HCT116 (cell line): ENCODE measurements around the gene CDH2.

ENCODE experiments used
- CTCF ChIP-seq, 3 experiments: fragments of 200-600 bp in 1 of 3; sonication (generic) in 1 of 3; IDR thresholded peaks in 2 of 3; conservative IDR thresholded peaks in 1 of 3; 2 replicates each; pipeline ENCODE4 v1.5.1; 2012 to 2017; ENCODE audit warnings: low read depth in 2 of 3, low read length in 2 of 3, antibody characterized with exemption in 1 of 3, borderline replicate concordance in 1 of 3, control low read depth in 1 of 3, mild to moderate bottlenecking in 1 of 3, mixed read lengths in 1 of 3, mixed run types in 1 of 3, moderate library complexity in 1 of 3; ENCODE audit not compliant: insufficient read depth in 1 of 3
- EGR1 ChIP-seq: IDR thresholded peaks from 2 replicates; pipeline ENCODE4 v1.6.1; 2012; ENCODE audit warnings: low read depth
- ELF1 ChIP-seq: IDR thresholded peaks from 2 replicates; pipeline ENCODE4 v1.6.1; 2012; ENCODE audit warnings: low read depth, borderline replicate concordance
- EZH2 ChIP-seq: fragments of 200-600 bp; sonication (generic); IDR thresholded peaks from 2 replicates; pipeline ENCODE4 v1.6.1; 2017; ENCODE audit warnings: antibody characterized with exemption, mixed run types
- EZH2phosphoT487 ChIP-seq: fragments of 200-600 bp; IDR thresholded peaks from 2 replicates; pipeline ENCODE4 v1.6.1; 2018; ENCODE audit warnings: antibody characterized with exemption, borderline replicate concordance
- JUND ChIP-seq: IDR thresholded peaks from 2 replicates; pipeline ENCODE4 v1.6.1; 2012
- RAD21 ChIP-seq: IDR thresholded peaks from 2 replicates; pipeline ENCODE4 v1.6.1; 2012; ENCODE audit warnings: low read depth, mild to moderate bottlenecking
- SP1 ChIP-seq: IDR thresholded peaks from 2 replicates; pipeline ENCODE4 v1.6.1; 2012; ENCODE audit warnings: low read depth
- ZFX ChIP-seq: fragments of 450-650 bp; IDR thresholded peaks from 2 replicates; pipeline ENCODE4 v1.6.1; 2017
- ZNF274 ChIP-seq: fragments of 200-500 bp; sonication (Bioruptor generic); IDR thresholded peaks from 2 replicates; pipeline ENCODE4 v1.6.1; 2014; ENCODE audit warnings: mild to moderate bottlenecking, low read depth, low read length, inconsistent platforms

GRCh38 chr18:28114472-28114871 lies 62.5 kb downstream of the CDH2 start:
- TF ChIP-seq SP1 = no peak
- TF ChIP-seq CTCF (IDR thresholded peaks at IDR 0.05 in 2 of 3, conservative IDR thresholded peaks at IDR 0.05 in 1 of 3; ENCODE audit: borderline replicate concordance in 1 of 3, insufficient read depth in 1 of 3, low read depth in 2 of 3, low read length in 2 of 3) = no peak
- TF ChIP-seq ZFX = no peak
- no peak for TF ChIP-seq EZH2phosphoT487
- no peak for TF ChIP-seq ZNF274
- no peak for TF ChIP-seq JUND
- no peak for TF ChIP-seq EZH2
- TF ChIP-seq RAD21 = no peak
- no peak for TF ChIP-seq ELF1
- no peak for TF ChIP-seq EGR1
